GM18870 (cell line): ENCODE measurements around the gene STK10.
A peak's percentile ranks its signal among the peaks of the same experiment; 100 is the strongest.
"Not testable (repeated sequence)": the region's sequence is repeated elsewhere in the genome, so short reads cannot be mapped to it uniquely, and the experiment has no call there.

Experiments
- ATAC-seq: cut with Tn5 transposase; IDR thresholded peaks from one replicate; pipeline ENCODE4 v1.9.1; 2021; ENCODE audit warnings: moderate library complexity; ENCODE audit not compliant: unreplicated experiment

The STK10 gene

GRCh38 chr5:172029876-172030275, 158.1 kb downstream of the STK10 start:
- ATAC-seq: no peak

DNA sequence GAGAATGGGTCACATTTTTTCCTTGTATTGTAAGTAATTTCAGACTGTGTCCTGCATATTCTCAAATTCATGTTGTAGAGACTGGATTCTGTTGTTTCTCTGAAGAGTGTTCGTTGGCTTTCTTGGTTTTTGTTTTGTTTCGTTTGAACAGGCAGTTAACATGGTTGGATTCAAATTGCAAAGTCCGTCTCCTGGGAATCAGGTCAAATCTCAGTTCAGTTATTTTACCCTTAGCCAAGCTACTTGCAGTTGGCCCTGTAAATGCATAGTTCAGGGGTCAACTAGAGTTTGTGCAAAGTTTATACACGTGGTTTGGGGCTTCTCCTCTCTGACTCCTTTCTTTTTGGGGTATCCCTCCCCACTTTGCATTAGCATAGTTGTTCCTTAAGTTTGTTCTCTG, 159.9 kb downstream of the STK10 start:
- no peak for ATAC-seq

DNA sequence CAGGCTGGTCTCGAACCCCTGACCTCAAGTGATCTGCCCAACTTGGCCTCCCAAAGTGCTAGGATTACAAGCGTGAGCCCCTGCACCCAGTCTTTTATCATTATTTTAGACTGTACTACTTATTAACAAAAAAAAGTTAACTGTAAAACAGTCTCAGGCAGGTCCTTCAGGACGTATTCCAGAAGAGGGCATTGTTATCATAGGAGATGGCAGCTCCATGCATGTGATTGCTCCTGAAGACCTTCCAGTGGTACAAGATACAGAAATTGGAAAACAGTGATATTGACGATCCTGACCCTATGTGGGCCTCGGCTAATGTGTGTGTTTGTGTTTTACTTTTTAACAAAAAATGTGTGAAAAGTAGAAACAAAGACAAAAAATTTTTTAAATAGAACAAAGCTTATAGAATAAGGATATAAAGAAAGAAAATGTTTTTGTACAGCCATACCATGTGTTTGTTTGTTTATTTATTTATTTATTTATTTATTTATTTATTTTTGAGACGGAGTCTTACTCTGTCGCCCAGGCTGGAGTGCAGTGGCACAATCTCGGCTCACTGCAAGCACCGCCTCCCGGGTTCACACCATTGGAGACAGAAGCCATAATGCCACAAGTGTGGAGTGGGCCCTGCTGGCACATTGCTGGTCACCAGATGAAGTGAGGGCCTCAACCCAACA, 167.8 kb downstream of the STK10 start:
- not testable (repeated sequence) for ATAC-seq

GRCh38 chr5:172015346-172015745, 172.7 kb downstream of the STK10 start:
- ATAC-seq: no peak

DNA sequence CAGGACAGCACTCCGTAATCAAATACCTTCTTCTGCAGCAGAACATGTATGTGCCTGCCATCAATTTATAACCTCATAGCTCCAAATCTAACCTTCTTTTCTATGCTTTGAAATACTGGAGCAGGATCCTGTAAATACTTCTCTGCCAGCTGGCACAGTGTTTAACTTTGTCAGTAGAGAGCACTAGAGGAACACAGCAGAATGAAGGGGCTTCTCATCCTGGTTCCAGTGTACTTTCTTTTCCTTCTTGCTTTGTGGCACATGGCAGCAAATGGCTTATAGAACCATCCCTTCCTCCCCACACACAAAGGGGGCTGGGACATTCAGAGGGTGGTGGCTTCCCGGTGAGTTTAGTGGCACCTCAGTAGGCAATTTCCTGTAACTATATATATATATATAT, 177.7 kb downstream of the STK10 start:
- ATAC-seq: no peak

- no peak for ATAC-seq
Observed at GRCh38 chr5:172009536-172010270, 178.3 kb downstream of the STK10 start.

DNA sequence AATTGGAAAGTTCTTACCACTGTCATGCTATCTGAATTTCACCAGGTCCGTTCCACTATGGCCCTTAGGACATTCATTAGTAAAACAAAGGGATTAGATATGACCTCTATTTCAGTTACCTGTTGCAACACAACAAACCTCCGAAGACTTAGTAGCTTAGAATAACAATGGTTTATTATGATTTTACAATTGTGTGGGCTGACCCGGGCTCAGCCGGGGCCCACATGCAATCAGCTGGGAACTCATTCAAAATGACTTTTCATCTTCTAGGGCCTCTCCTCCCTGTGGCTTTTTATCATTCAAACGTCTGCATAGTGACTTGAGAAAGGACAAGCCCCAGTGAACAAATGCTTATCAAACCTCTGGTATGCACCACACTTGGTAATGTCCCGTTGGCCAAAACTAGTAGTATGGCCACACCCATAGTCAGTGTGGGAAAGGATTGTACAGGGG, 179.3 kb downstream of the STK10 start:
- no peak for ATAC-seq

DNA sequence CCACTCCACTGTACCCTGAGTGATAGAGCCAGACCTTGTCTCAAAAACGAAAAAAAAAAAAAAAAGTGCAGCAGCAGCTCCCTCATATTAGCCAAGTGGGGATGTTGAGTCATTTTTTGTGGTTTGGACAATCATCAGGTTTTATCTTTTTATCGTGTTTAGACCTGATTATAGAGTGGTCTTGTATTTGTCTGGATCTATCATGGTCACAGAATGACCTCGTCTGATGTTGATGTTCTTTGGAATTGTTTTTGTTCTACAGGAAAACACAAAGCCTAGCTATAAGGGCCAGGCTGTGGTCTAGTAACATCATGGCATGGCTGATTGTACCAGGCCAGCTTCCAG, 179.9 kb downstream of the STK10 start:
- ATAC-seq: no peak

- no peak for ATAC-seq
Observed at GRCh38 chr5:172007175-172008110, 180.6 kb downstream of the STK10 start.

- ATAC-seq: peak; percentile 71
Observed at GRCh38 chr5:172006321-172007174, 181.5 kb downstream of the STK10 start, which contains the start of gene FBXW11. TSS of gene FBXW11 (minus strand) at chr5:172006638. CDS start at chr5:172006502, 136 bp downstream.

DNA sequence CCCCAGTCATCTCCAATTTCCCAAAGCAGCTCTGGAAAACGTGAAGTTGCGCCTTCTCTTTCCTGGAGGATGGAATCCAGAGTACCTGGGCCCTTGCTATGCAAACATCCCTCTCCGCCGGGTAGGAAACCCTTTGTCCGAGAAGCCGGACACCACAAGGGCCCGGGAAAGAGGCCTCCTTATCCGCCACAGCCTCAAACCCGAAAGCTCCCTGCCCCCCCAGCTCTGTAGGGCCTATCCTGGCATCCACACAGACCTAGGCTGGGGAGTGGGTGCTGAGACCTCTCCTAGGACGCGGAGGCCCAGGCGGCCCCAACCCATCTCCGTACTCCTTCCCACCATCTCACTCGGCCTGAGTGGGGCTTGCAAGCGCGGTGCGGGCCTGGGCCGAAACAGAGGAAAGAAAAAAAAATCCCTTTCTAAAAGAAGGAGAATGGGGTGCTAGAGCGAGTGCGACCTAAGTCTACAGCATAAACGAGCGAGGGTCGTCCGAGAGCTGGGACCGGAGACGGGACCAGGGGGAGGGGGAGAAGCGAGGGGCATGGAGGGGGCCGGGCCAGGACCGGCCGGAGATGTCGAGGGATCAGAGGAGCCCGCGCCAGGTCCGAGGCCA, 182.2 kb downstream of the STK10 start:
- no peak for ATAC-seq

DNA sequence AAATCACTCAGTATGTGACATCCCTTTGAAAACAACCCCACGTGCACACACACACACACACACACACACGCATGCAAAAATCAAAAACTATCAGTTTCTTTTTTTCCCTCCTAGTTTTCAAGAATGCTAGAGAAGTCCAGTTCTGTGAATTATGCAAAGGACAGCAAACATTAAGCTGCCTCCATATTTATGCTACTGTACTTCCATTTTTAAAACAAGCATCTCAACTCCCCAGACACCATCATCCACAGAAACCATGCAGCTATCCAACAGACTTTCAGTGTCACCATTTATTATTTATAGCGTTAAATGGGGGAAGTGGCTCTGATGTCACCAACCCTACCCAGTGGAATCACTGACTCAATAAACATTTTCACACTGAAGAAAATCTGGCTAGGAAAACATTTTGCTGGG, 183.2 kb downstream of the STK10 start:
- no peak for ATAC-seq

GRCh38 chr5:172003746-172004145, 184.3 kb downstream of the STK10 start:
- ATAC-seq: no peak

GRCh38 chr5:172002840-172003512, 185.0 kb downstream of the STK10 start:
- no peak for ATAC-seq

- ATAC-seq: no peak
Observed at GRCh38 chr5:172002310-172002709, 185.7 kb downstream of the STK10 start.

- no peak for ATAC-seq
Observed at GRCh38 chr5:171999877-172000276, 188.1 kb downstream of the STK10 start.

GRCh38 chr5:171999100-171999499, 188.9 kb downstream of the STK10 start:
- ATAC-seq: no peak

- no peak for ATAC-seq
Observed at GRCh38 chr5:171997011-171997410, 191.0 kb downstream of the STK10 start.

- no peak for ATAC-seq
Observed at GRCh38 chr5:171992813-171993212, 195.2 kb downstream of the STK10 start.
